ENCODE results near the gene CCR3. TPM values are rescaled to one million over a fixed set of nuclear protein-coding genes. Genes with fewer than 3 reads are reported as not detected.
A peak's percentile ranks its signal among the peaks of the same experiment; 100 is the strongest.
"Not testable (repeated sequence)": the region's sequence is repeated elsewhere in the genome, so short reads cannot be mapped to it uniquely, and the experiment has no call there.

The CCR3 gene
- total and polyA plus RNA-seq, 7 donors, result 0.04 to 0.69 TPM; not detected in 5

GRCh38 chr3:46205286-46205960, 36.8 kb upstream of the CCR3 start:
- H3K27ac ChIP-seq, result no peak overlapping the region
- H3K4me3 ChIP-seq, result no peak overlapping the region
- H3K9me3 ChIP-seq, result no peaks in the 10 kb centered on the region
- TF ChIP-seq EP300 (IDR thresholded peaks at IDR 0.05) (no peak), POLR2AphosphoS5 (IDR thresholded peaks at IDR 0.05) (no peak), CTCF (IDR thresholded peaks at IDR 0.05) (no peak), POLR2A (IDR thresholded peaks at IDR 0.05) (no peak)
- no peaks in the 10 kb centered on the region for H3K4me1 ChIP-seq
- no peaks in the 10 kb centered on the region for H3K36me3 ChIP-seq
- DNase-seq, result no peak
- H3K27me3 ChIP-seq, result no peaks in the 10 kb centered on the region
- intact Hi-C loops (cut with DNase I), result no loop called here
- 59 to 74% methylated on average over 2 of the region's 2 CpGs for WGBS, 2 donors

- intact Hi-C loops (cut with DNase I), result no loop called here
- peak overlapping the region in 3 of 4 donors; percentile 5 to 43 (median 32) for H3K27ac ChIP-seq
- H3K4me1 ChIP-seq, result no peaks in the 10 kb centered on the region
- H3K4me3 ChIP-seq, result peak overlapping the region in 2 of 4 donors; percentile 20 to 31
- no peaks in the 10 kb centered on the region for H3K27me3 ChIP-seq
- no peaks in the 10 kb centered on the region for H3K36me3 ChIP-seq
- no peak for DNase-seq
- 85 to 87% methylated on average over 6 of the region's 6 CpGs for WGBS, 2 donors
- TF ChIP-seq POLR2A (IDR thresholded peaks at IDR 0.05) (no peak), EP300 (IDR thresholded peaks at IDR 0.05) (no peak), CTCF (IDR thresholded peaks at IDR 0.05) (no peak), POLR2AphosphoS5 (IDR thresholded peaks at IDR 0.05) (no peak)
- no peaks in the 10 kb centered on the region for H3K9me3 ChIP-seq
These were observed 35.8 kb upstream of the CCR3 start for GRCh38 chr3:46206282-46207015.

GRCh38 chr3:46207514-46207913, 34.7 kb upstream of the CCR3 start:
- Histone ChIP-seq H3K27ac (peak overlapping the region in 3 of 4 donors; percentile 20 to 43 (median 32)), H3K4me3 (peak overlapping the region in 2 of 4 donors; percentile 20 to 31)
- intact Hi-C loops (cut with DNase I); DNase-seq; H3K4me1 ChIP-seq; H3K27me3 ChIP-seq; H3K36me3 ChIP-seq; H3K9me3 ChIP-seq: not testable (repeated sequence)
- 90 to 92% methylated on average over 6 of the region's 6 CpGs for WGBS, 2 donors

GRCh38 chr3:46208167-46208704, 34.0 kb upstream of the CCR3 start, which contains the start of gene CCR1:
TSS of gene CCR1 (minus strand) at chr3:46208313. CDS start at chr3:46204313, 4,000 bp downstream.
- Histone ChIP-seq H3K27me3 (no peaks in the 10 kb centered on the region), H3K4me3 (peak within 1 kb of the TSS in 2 of 4 donors; percentile 20 to 31), H3K36me3 (no peaks in the 10 kb centered on the region), H3K27ac (peak within 1 kb of the TSS; percentile 20 to 43 (median 30)), H3K9me3 (no peaks in the 10 kb centered on the region), H3K4me1 (no peaks in the 10 kb centered on the region)
- DNase-seq, result no peak
- TF ChIP-seq EP300 (IDR thresholded peaks at IDR 0.05) (no peak), CTCF (IDR thresholded peaks at IDR 0.05) (peak in 1 of 4 experiments; percentile 18), POLR2A (IDR thresholded peaks at IDR 0.05) (no peak), POLR2AphosphoS5 (IDR thresholded peaks at IDR 0.05) (peak in 1 of 4 donors; percentile 17)
- intact Hi-C loops (cut with DNase I), result no loop called here
- 18 to 19% methylated on average over 3 of the region's 3 CpGs for WGBS, 2 donors

- Histone ChIP-seq H3K27ac (no peak overlapping the region), H3K4me1 (no peaks in the 10 kb centered on the region), H3K27me3 (no peaks in the 10 kb centered on the region), H3K4me3 (no peak overlapping the region), H3K9me3 (no peaks in the 10 kb centered on the region), H3K36me3 (no peaks in the 10 kb centered on the region)
- WGBS, 2 donors, result 44 to 49% methylated on average over 2 of the region's 2 CpGs
- no peak for DNase-seq
- TF ChIP-seq EP300 (IDR thresholded peaks at IDR 0.05), result no peak
- TF ChIP-seq POLR2A (IDR thresholded peaks at IDR 0.05), result no peak
- TF ChIP-seq CTCF (IDR thresholded peaks at IDR 0.05), result no peak
- no peak for TF ChIP-seq POLR2AphosphoS5 (IDR thresholded peaks at IDR 0.05)
- intact Hi-C loops (cut with DNase I), result no loop called here
These were observed 33.2 kb upstream of the CCR3 start for GRCh38 chr3:46209053-46209452.

Measured in sigmoid colon (tissue), 7 donors.